Fibroblast of skin of right quadriceps (primary cell): ENCODE results near the gene MAP4K2.
"Not testable (repeated sequence)": the region's sequence is repeated elsewhere in the genome, so short reads cannot be mapped to it uniquely, and the experiment has no call there.

Source experiments
- DNase-seq: peaks from one replicate; pipeline ENCODE4 v3.0.0-alpha.2; 2013

The MAP4K2 gene

DNA sequence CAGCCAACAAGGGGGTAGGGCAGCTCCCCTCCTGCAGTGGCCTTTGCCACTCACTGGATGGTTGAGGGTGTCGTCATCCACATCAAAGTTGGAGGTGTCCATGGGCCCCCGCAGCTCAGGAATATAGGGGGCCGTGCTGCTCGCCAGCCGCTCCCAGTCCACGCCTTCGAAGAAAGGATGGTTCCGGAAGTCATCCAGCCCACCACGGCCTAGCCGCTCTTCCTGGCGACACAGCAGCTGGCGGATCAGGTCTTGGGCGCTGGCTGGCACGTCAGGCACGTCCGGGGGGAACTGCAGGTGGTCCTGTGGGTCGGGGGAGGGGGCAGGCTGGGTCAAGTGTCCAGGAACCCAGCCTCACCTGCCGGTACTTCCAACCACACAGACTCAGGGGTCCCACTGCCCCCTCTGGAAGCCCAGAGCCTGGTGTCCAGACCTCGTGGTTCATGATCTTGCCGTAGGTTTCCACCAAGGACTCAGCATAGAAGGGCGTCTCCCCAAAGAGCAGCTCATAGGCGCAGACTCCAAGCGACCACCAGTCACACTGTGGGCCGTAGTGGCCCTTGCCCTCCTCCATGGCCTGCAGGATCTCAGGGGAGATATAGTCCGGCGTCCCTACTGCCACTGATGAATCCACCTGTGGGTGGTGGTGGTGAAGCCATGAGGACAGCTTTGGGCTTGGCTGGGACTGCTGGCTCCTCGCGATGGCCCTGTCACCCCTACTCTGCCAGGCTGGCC lies 35.8 kb upstream of the MAP4K2 start:
- no peak for DNase-seq

DNA sequence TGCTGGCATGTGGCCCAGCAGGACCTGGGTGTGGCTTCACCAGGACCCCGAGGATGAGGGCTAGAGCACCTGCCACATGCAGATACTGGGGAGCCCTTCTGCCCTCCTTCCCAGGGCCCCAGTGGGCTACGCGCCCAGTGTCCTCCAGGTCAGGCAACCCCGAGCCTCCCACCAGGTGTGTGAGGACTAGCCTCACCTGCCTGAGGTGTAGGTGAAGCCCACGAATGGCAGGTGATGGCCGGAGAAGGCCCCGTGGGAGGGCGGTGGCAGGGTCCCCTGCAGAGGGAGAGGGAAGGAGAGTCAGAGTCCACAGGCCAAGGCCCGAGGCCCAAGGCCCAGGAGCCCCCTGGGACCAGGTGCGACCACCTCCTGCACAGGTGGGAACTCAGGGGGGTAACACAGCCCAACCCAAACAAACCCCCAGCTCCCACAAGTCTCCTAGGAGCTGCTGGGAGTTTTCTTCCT lies 34.9 kb upstream of the MAP4K2 start:
- no peak for DNase-seq

GRCh38 chr11:64836448-64837072 lies 33.5 kb upstream of the MAP4K2 start:
- no peak for DNase-seq

DNA sequence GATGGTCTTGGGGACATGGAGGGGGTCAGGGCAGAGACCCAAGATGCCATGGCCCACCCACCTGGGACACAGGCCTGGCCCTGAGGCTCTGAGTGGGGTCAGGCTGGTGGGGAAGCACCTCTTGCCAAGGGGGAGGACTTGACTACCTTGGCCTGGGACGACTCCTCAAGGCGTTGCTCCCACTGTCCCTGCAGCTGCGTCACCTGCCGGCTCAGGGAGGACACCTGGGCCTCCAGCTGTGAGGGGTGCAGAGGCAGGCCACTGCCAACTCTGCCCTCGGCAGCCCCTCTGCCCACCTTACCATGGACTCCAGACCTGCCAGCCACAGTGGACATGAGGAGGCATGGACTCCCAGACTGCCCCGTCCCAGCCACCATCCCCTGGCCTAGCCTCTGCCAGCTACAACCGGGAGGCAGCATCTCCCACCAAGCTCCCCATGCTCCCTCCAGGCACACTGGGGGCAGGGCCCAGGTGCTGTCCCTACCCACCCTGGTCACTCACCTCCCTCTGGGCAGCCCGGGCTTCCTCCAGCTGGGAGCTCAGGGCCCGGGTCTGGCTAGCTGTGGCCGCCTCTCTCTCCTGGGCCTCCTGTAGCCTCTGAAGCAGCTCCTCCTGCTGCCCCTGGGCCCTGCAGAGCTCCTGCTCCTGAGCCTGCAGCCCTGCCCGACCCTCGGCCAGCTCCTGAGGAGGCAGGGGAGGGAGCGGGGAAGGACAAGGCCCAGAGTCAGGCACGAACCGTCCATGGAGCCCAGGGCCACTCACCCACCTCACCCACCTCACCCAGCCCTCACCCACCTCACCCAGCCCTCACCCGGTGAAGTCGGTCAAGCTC lies 32.8 kb upstream of the MAP4K2 start:
- DNase-seq, result no peak

DNA sequence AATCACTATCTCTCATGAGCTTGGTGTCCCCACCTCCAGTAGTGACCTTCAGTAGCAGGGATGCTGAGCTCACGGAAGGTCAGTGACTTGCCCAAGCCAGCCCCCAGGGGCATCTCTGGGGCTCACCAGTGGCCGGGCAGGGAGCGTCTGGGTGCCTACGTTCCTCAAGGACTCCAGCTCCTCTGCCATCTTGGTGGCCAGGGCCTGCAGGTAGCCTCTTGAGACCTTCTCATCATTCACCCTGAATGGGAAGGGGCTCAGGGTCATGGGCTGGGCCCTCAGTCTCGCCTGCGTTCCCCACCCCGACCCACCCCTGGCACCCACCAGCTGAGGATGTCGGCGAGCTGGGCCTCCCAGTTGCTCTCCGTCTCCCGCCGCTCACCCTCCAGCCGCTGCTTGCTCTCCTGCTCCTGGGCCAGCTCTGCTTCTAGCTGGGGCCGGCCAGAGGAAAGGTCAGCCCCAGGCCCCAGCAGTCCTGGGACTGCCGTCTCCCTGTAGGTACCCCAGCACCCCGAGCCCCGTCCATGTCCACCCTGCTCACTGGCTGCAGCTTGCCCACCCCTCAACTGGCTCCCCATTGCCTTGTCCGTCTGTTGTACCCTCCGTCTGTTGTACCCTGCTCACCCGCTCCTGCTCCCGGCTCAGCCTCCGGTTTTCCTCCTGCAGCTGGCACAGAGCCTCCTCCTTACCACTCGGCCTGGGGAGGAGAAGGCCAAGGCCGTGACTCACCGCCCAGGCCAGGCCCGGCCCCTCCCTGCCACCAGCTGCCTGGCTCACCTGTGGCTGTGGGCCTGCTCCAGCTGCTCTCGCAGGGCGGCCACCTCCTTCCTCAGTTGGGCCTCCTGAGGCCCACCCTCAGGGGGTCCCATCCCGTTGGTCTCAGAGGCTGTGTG lies 32.0 kb upstream of the MAP4K2 start:
- DNase-seq, result no peak

DNA sequence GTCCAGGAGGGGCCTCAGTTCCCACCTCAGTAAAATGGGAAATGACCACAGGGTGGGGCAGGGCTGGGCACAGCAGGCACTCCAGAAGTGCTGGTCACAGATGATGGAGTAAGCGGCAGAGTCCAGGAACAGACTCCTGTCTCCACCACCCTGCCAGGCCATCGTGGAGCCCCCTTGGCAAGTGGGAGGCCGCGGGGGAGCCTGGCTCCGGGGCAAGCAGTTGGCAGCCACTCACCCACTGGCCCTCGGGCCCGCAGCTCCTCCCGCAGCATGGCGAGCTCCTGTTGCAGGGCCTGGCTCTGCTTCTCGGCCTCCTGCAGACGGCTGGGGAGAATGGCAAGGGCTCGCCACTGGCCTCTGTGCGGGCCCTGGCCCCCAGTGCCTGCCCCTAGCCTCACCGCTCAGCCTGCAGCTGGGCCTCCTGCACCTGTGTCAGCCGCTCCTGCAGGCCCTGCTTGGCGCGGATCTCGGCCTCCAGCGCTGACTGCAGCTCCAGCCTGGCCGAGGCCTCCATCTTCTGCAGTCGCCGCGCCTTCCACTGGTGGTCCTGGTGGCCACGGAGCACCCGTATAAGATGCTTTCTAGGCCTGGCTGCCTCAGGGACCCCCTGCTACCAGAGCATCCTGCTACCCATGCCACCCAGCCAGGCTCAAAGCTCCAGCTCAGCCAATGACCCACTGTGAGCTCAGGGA lies 31.2 kb upstream of the MAP4K2 start:
- no peak for DNase-seq

DNA sequence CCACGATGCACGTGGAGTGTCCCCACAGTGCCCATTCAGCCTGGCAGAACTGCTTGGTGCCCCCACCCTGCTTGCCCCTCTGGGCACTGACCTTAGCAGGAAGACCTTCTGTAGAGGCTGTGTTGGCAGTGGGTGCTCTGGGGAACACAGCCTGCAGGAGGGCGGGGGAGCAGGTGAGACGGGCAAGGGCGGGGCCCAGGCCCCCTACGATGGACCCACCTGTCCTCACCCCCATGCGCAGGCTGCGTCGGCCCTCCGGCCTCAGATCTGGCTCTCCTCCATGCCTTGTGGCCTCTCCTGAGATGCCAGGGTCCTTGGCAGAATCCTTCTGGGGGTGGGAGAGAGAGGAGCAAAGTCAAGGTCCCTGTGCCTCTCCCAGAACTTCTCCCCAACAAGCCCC lies 30.5 kb upstream of the MAP4K2 start:
- no peak for DNase-seq

GRCh38 chr11:64833198-64833502 lies 30.1 kb upstream of the MAP4K2 start:
- DNase-seq, result no peak

DNA sequence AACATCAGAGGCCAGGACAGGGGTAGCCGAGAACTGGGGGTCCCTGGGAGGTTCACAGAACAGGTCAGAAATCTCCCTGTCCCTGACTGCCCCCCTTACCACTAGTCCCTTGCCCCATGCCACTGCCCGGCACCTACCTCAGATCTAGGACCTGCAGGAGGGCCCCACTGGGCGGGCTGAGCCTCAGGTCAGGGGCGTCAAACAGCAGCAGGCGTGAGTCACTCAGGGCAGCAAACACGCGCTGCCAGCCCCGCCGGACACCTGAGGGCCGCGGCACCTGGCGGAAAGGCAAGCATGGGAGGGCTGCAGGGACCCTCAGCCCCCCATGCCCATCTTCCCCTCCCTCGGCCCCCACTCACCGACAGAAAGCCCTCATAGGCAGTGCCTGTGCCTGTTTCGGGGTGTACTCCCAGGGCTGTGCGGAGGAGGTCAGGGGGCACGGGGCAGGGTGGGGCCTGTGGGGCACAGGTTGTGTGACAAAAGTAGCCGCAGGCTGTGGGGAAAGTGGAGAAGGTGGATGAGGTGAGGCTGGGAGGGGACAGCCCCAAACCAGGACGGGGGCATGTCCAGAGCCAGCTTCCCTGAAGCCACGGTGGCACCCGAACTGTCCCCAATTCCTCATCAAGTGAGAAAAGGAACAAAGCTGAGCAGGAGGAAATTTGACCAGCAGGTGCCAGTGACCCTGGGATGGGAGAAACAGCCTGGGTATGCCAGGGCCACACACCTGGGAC lies 29.6 kb upstream of the MAP4K2 start:
- no peak for DNase-seq

DNA sequence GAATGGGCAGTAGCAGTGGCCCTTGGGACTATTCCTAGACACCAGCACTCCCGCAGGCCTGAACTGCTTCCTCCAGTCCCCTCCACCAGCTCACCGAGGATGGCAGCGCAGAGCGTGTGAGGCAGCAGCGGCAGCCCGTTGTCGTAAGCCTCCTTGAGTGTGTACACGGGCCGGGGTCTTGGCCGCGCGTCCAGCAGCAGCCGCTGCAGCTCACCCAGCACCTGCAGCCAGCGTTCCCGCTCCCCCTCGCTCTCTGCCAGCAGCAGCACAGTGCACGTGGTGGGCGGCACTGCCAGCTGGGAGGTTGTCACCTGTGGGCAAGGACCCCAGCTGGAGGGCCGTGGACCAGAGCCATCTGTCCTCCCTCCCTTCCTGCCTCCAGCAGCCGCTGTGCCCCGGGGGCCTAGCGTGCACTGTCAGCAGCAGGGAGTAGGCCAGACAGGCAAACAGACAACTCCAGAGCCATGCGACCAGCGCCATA lies 28.4 kb upstream of the MAP4K2 start:
- DNase-seq, result no peak

DNA sequence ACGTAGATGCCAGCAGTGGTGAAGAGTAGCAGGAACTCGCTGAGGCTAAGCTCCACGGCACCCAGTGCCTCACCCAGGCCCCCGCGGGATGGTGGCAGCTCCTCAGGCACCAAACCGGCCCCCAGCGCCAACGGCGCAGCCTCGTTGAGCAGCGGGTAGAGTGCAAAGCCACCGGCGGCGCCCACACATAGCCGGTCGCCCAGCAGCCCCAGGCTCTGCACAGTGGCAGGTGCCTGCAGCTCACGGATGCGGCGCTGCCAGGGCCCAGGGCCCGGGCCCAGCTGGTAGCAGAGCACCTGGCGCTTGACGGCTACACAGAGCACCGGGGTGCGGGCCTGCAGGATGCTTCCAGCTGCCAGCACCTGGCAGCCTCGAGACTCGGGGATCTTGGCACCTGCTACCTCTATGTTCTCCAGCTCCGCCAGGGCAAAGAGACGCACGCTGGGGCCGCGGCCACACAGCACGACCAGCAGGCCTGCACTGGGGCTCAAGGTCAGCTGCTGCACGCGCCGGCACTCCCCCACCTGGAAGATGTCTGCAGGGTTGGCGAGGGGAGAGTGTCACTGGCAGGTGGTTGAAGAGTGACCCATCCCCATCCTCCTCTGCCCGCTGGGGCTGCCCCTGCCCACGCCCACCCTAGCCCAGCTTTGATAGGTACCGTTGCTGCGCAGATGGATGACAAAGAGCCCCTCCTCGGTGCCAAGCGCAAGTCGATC lies 26.7 kb upstream of the MAP4K2 start:
- no peak for DNase-seq

- no peak for DNase-seq
These were observed 24.4 kb upstream of the MAP4K2 start for GRCh38 chr11:64827451-64827839.

- no peak for DNase-seq
These were observed 23.8 kb upstream of the MAP4K2 start for GRCh38 chr11:64826578-64827450.

GRCh38 chr11:64826062-64826461 lies 23.0 kb upstream of the MAP4K2 start:
- no peak for DNase-seq

DNA sequence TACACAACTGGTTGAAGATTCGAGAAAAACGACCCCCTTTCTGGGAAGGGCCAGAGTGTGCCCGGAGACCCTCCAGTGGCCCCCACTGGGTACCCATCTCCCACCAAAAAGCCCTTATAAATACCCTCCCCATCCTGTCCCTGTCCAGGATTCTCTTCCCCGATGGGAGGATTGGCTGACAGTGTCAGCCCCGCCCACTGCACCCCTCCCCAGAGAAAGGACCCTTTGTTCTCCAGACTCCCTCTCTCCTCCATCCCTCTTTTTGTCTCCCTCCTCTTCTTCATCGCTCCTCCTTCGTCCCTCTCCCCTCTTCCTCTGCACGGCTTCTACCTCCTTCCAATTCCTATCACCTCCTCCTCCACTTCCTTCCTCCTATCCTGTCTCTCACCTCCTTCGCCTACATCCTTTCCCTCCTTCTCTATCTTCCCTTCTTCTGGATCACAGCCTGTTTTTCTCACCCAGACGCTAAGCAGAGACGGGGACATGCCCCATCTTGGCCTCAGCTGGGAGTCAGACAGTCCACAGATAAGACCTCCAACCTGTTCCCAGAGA lies 20.6 kb upstream of the MAP4K2 start:
- DNase-seq, result no peak

GRCh38 chr11:64817476-64817875 lies 14.5 kb upstream of the MAP4K2 start:
- no peak for DNase-seq

DNA sequence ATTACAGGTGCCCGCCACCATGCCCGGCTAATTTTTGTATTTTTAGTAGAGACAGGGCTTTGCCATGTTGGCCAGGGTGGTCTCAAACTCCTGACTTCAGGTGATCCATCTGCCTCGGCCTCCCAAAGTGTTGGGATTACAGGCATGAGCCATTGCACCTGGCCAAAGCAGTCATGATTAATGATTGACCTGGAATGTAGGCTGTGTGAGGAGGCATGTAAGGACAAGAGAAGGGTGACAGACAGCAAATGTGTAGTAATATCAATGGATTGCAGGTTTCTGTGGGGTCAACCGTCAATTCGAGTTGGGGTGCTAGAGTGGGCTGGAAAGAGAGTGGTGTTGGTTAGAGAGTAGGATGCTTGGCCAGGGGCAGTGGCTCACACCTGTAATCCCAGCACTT lies 12.4 kb upstream of the MAP4K2 start:
- DNase-seq, result not testable (repeated sequence)

DNA sequence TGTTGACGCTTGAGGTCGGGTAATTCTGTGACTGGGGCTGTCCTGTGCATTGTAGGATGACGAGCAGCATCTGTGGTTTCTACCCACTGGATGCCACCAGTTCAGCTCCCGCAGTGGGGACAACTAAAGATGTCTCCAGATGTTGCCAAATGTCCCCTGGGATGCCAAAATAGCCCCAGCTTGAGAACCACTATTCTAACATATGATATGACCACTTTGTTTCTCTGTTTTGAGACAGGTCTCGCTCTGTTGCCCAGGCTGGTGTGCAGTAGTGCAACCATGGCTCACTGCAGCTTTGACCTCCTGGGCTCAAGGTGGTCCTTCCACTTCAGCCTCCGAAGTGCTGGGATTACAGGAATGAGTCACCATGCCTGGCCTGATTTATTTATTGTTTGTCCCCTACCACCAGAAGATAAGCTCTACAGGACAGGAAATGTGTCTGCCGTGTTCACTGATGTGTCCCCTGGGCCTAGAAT lies 11.7 kb upstream of the MAP4K2 start:
- no peak for DNase-seq

DNA sequence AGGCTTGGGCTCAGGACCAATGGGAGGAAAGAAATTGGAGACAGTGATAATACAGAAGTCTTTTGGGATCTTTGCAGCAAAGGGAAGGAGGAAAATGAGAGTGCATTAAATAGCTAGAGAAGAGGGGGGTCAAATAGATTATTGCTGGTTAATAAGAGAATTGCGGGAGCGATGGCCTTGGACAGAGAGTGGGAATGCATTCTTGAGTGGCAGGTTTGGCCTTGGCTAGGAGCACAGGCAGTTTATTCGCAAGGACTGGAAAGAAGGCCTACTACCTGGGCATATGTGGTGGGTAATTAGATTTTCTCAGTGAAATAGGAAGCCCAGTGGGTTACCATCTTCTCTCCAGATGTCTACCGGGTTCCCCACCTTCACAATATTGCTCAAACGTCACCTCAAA lies 10.8 kb upstream of the MAP4K2 start:
- no peak for DNase-seq
